HEK293 (cell line): ENCODE results near the gene OCIAD1.

Experiments
- HIC1 ChIP-seq: fragments of 450-650 bp; formaldehyde crosslinking; IDR thresholded peaks from 2 replicates; pipeline ENCODE4 v1.5.1; 2016; ENCODE audit warnings: missing biosample characterization, missing genetic modification characterization
- OVOL3 ChIP-seq: fragments of 450-650 bp; formaldehyde crosslinking; IDR thresholded peaks from 2 replicates; pipeline ENCODE4 v1.5.1; 2016; ENCODE audit warnings: missing biosample characterization, missing genetic modification characterization
- TRIM28 ChIP-seq: IDR thresholded peaks from 2 replicates; pipeline ENCODE4 v1.6.1; 2011; ENCODE audit warnings: low read length, control low read depth, borderline replicate concordance
- ZNF221 ChIP-seq: fragments of 450-650 bp; formaldehyde crosslinking; IDR thresholded peaks from 2 replicates; pipeline ENCODE4 v1.5.1; 2017; ENCODE audit warnings: missing biosample characterization, missing genetic modification characterization, borderline replicate concordance
- ZNF248 ChIP-seq: fragments of 450-650 bp; formaldehyde crosslinking; IDR thresholded peaks from 2 replicates; pipeline ENCODE4 v1.5.1; 2017; ENCODE audit warnings: missing biosample characterization, missing genetic modification characterization
- ZNF292 ChIP-seq: fragments of 450-650 bp; formaldehyde crosslinking; IDR thresholded peaks from 2 replicates; pipeline ENCODE4 v1.5.1; 2016; ENCODE audit warnings: low read depth, missing biosample characterization, missing genetic modification characterization, borderline replicate concordance
- ZNF335 ChIP-seq: fragments of 450-650 bp; formaldehyde crosslinking; conservative IDR thresholded peaks from 2 replicates; pipeline ENCODE4 v1.5.1; 2016; ENCODE audit warnings: missing biosample characterization, missing genetic modification characterization
- ZNF404 ChIP-seq: fragments of 450-650 bp; formaldehyde crosslinking; IDR thresholded peaks from 2 replicates; pipeline ENCODE4 v1.5.1; 2017; ENCODE audit warnings: missing biosample characterization, missing genetic modification characterization
- ZNF518A ChIP-seq: fragments of 450-650 bp; formaldehyde crosslinking; conservative IDR thresholded peaks from 2 replicates; pipeline ENCODE4 v1.5.1; 2016; ENCODE audit warnings: low read depth, missing biosample characterization, missing genetic modification characterization
- ZNF560 ChIP-seq: fragments of 450-650 bp; formaldehyde crosslinking; IDR thresholded peaks from 2 replicates; pipeline ENCODE4 v1.5.1; 2017; ENCODE audit warnings: missing biosample characterization, missing genetic modification characterization, borderline replicate concordance
- ZNF664 ChIP-seq: fragments of 450-650 bp; formaldehyde crosslinking; IDR thresholded peaks from 2 replicates; pipeline ENCODE4 v1.5.1; 2016; ENCODE audit warnings: missing biosample characterization, missing genetic modification characterization
- ZNF677 ChIP-seq: fragments of 450-650 bp; IDR thresholded peaks from 2 replicates; pipeline ENCODE4 v1.5.0; 2018; ENCODE audit warnings: missing biosample characterization, mild to moderate bottlenecking, missing genetic modification characterization, moderate library complexity
- ZNF747 ChIP-seq: fragments of 450-650 bp; formaldehyde crosslinking; IDR thresholded peaks from 2 replicates; pipeline ENCODE4 v1.5.1; 2016; ENCODE audit warnings: missing biosample characterization, missing genetic modification characterization
- ZNF776 ChIP-seq: fragments of 450-650 bp; formaldehyde crosslinking; IDR thresholded peaks from 2 replicates; pipeline ENCODE4 v1.5.0; 2017; ENCODE audit warnings: missing biosample characterization, missing genetic modification characterization, borderline replicate concordance
- TF ChIP-seq, protein P1 (sequence below): fragments of 450-650 bp; formaldehyde crosslinking; IDR thresholded peaks from 2 replicates; pipeline ENCODE4 v1.5.1; 2017; ENCODE audit warnings: missing biosample characterization, missing genetic modification characterization
- TF ChIP-seq, protein P2 (sequence below): fragments of 450-650 bp; formaldehyde crosslinking; IDR thresholded peaks from 2 replicates; pipeline ENCODE4 v1.5.1; 2016; ENCODE audit warnings: missing biosample characterization, missing genetic modification characterization, low read depth
- TF ChIP-seq, protein P3 (sequence below): fragments of 450-650 bp; formaldehyde crosslinking; IDR thresholded peaks from 2 replicates; pipeline ENCODE4 v1.5.1; 2016; ENCODE audit warnings: missing biosample characterization, missing genetic modification characterization
- TF ChIP-seq, protein P4 (sequence below): sonication (generic); formaldehyde crosslinking; IDR thresholded peaks from 2 replicates; pipeline ENCODE4 v1.8.1; 2022; ENCODE audit warnings: mild to moderate bottlenecking, moderate library complexity, missing genetic modification reagents
- TF ChIP-seq, protein P5 (sequence below): fragments of 450-650 bp; formaldehyde crosslinking; IDR thresholded peaks from 2 replicates; pipeline ENCODE4 v1.5.1; 2017; ENCODE audit warnings: missing biosample characterization, mild to moderate bottlenecking, missing genetic modification characterization, moderate library complexity

Gene OCIAD1

GRCh38 chr4:48830706-48831531, at the start of gene OCIAD1 (continued):
- TF ChIP-seq, protein P1, sequence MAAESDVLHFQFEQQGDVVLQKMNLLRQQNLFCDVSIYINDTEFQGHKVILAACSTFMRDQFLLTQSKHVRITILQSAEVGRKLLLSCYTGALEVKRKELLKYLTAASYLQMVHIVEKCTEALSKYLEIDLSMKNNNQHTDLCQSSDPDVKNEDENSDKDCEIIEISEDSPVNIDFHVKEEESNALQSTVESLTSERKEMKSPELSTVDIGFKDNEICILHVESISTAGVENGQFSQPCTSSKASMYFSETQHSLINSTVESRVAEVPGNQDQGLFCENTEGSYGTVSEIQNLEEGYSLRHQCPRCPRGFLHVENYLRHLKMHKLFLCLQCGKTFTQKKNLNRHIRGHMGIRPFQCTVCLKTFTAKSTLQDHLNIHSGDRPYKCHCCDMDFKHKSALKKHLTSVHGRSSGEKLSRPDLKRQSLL, result no peak
- peak; percentile 98 for TF ChIP-seq ZNF518A
- TF ChIP-seq ZNF404 (tag by site-specific recombination), result no peak
- no peak for TF ChIP-seq ZNF292 (tag by site-specific recombination)
- TF ChIP-seq HIC1, result peak; percentile 38; the same call in 1 of the 2 replicates
- TF ChIP-seq ZNF677 (tag by site-specific recombination), result no peak
- no peak for TF ChIP-seq TRIM28
- TF ChIP-seq, protein P2, sequence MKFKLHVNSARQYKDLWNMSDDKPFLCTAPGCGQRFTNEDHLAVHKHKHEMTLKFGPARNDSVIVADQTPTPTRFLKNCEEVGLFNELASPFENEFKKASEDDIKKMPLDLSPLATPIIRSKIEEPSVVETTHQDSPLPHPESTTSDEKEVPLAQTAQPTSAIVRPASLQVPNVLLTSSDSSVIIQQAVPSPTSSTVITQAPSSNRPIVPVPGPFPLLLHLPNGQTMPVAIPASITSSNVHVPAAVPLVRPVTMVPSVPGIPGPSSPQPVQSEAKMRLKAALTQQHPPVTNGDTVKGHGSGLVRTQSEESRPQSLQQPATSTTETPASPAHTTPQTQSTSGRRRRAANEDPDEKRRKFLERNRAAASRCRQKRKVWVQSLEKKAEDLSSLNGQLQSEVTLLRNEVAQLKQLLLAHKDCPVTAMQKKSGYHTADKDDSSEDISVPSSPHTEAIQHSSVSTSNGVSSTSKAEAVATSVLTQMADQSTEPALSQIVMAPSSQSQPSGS, result peak; percentile 99
- TF ChIP-seq ZNF664, result no peak
- TF ChIP-seq, protein P3, sequence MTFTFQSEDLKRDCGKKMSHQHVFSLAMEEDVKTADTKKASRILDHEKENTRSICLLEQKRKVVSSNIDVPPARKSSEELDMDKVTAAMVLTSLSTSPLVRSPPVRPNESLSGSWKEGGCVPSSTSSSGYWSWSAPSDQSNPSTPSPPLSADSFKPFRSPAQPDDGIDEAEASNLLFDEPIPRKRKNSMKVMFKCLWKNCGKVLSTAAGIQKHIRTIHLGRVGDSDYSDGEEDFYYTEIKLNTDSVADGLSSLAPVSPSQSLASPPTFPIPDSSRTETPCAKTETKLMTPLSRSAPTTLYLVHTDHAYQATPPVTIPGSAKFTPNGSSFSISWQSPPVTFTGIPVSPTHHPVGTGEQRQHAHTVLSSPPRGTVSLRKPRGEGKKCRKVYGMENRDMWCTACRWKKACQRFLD (tag by site-specific recombination), result no peak
- no peak for TF ChIP-seq ZNF248 (tag by site-specific recombination)
- TF ChIP-seq, protein P4, sequence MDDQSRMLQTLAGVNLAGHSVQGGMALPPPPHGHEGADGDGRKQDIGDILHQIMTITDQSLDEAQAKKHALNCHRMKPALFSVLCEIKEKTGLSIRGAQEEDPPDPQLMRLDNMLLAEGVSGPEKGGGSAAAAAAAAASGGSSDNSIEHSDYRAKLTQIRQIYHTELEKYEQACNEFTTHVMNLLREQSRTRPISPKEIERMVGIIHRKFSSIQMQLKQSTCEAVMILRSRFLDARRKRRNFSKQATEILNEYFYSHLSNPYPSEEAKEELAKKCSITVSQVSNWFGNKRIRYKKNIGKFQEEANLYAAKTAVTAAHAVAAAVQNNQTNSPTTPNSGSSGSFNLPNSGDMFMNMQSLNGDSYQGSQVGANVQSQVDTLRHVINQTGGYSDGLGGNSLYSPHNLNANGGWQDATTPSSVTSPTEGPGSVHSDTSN (CRISPR knock-in tag), result 0 out of 2 replicates have a peak, but pooled peaks have one; percentile 64
- peak; percentile 87 for TF ChIP-seq ZNF335
- TF ChIP-seq, protein P5, sequence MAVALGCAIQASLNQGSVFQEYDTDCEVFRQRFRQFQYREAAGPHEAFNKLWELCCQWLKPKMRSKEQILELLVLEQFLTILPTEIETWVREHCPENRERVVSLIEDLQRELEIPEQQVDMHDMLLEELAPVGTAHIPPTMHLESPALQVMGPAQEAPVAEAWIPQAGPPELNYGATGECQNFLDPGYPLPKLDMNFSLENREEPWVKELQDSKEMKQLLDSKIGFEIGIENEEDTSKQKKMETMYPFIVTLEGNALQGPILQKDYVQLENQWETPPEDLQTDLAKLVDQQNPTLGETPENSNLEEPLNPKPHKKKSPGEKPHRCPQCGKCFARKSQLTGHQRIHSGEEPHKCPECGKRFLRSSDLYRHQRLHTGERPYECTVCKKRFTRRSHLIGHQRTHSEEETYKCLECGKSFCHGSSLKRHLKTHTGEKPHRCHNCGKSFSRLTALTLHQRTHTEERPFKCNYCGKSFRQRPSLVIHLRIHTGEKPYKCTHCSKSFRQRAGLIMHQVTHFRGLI (tag by site-specific recombination), result no peak
- no peak for TF ChIP-seq ZNF560
- TF ChIP-seq OVOL3 (tag by site-specific recombination), result no peak
- TF ChIP-seq ZNF747 (tag by site-specific recombination), result no peak
- TF ChIP-seq ZNF776 (tag by site-specific recombination), result no peak
- no peak for TF ChIP-seq ZNF221 (tag by site-specific recombination)
